DMS153 treated with DMSO at 0.1 percent for 48 hours (cell line): ENCODE measurements around the gene SLC35F1.

Experiments used
- DNase-seq: peaks from one replicate; lab custom pipeline; 2025; ENCODE audit not compliant: unreplicated experiment; lab: John Stamatoyannopoulos, UW

The SLC35F1 gene

GRCh38 chr6:118186672-118187567 lies 279.9 kb downstream of the SLC35F1 start:
- no peak for DNase-seq

- no peak for DNase-seq
These were observed 280.6 kb downstream of the SLC35F1 start for GRCh38 chr6:118187568-118188164.

- DNase-seq: no peak
These were observed 281.5 kb downstream of the SLC35F1 start for GRCh38 chr6:118188561-118188960.

GRCh38 chr6:118197539-118197938 lies 290.5 kb downstream of the SLC35F1 start:
- no peak for DNase-seq

- DNase-seq: no peak
These were observed 291.7 kb downstream of the SLC35F1 start for GRCh38 chr6:118198746-118199145.

GRCh38 chr6:118200160-118200559 lies 293.1 kb downstream of the SLC35F1 start:
- DNase-seq: no peak

GRCh38 chr6:118202517-118202916 lies 295.5 kb downstream of the SLC35F1 start:
- no peak for DNase-seq

- no peak for DNase-seq
These were observed 296.5 kb downstream of the SLC35F1 start for GRCh38 chr6:118203545-118203944.

- DNase-seq: no peak
These were observed 299.2 kb downstream of the SLC35F1 start for GRCh38 chr6:118206221-118206620.

- no peak for DNase-seq
These were observed 300.9 kb downstream of the SLC35F1 start for GRCh38 chr6:118207947-118208346.

- DNase-seq: no peak
These were observed 305.5 kb downstream of the SLC35F1 start for GRCh38 chr6:118212451-118213173.

GRCh38 chr6:118215269-118215668 lies 308.2 kb downstream of the SLC35F1 start:
- no peak for DNase-seq

- DNase-seq: no peak
These were observed 309.7 kb downstream of the SLC35F1 start for GRCh38 chr6:118216751-118217150.

GRCh38 chr6:118218156-118218555 lies 311.1 kb downstream of the SLC35F1 start:
- no peak for DNase-seq

- no peak for DNase-seq
These were observed 313.5 kb downstream of the SLC35F1 start for GRCh38 chr6:118220429-118221128.

- DNase-seq: no peak
These were observed 316.3 kb downstream of the SLC35F1 start for GRCh38 chr6:118223316-118223715.

GRCh38 chr6:118228886-118229285 lies 321.8 kb downstream of the SLC35F1 start:
- no peak for DNase-seq

- DNase-seq: no peak
These were observed 333.9 kb downstream of the SLC35F1 start for GRCh38 chr6:118240878-118241528.

GRCh38 chr6:118246406-118246805 lies 339.3 kb downstream of the SLC35F1 start:
- DNase-seq: no peak

- no peak for DNase-seq
These were observed 341.1 kb downstream of the SLC35F1 start for GRCh38 chr6:118248171-118248570.

- DNase-seq: no peak
These were observed 342.6 kb downstream of the SLC35F1 start for GRCh38 chr6:118249680-118250079.
